ENCODE results near the gene PELI2.

GRCh38 chr14:56087671-56088471 lies 30.3 kb upstream of the PELI2 start:
- TF ChIP-seq CTCF (optimal IDR thresholded peaks at IDR 0.05 in 1 of 3, IDR thresholded peaks at IDR 0.05 in 1 of 3, conservative IDR thresholded peaks at IDR 0.05 in 1 of 3; ENCODE audit: extremely low read depth in 1 of 3, insufficient read depth in 2 of 3, low read length in 3 of 3) (no peak), EZH2 (IDR thresholded peaks at IDR 0.05; ENCODE audit: low read length) (no peak)

Measured in keratinocyte (primary cell).